NCI-H82 (cell line): ENCODE data around the gene TPK1.

Experiments
- DNase-seq: peaks from one replicate; lab custom pipeline; 2025; lab: John Stamatoyannopoulos, UW

Gene TPK1

DNA sequence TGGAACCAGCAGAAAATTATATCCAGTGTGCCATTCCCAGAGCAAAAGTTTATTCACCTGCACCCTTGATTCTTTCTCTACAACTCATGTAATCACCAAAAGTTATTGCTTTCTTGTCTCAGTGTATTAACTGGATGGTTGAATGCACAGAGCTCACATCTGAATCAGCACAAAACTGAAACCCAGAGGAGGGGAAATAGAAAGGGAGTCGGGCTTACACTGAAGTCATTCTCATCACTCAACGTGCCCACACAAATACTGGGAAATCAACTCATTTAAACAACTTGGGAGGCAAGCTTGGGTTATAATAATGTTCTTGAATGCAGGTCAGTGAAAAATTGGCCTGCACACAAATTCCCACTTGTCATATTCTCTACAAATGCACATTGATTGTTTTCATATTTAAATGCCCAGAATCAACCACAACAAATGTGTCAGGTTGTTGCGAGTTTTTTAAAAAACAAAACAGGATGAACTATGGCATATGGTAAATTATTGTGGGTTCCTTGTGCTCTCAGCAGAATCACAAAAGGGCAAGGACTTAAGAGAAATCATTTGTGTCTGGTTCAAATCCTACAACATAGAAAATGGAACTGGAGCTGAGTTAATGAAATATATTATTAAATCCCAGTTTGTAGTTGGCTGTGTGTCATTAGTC, 306.5 kb downstream of the TPK1 start:
- DNase-seq = no peak

DNA sequence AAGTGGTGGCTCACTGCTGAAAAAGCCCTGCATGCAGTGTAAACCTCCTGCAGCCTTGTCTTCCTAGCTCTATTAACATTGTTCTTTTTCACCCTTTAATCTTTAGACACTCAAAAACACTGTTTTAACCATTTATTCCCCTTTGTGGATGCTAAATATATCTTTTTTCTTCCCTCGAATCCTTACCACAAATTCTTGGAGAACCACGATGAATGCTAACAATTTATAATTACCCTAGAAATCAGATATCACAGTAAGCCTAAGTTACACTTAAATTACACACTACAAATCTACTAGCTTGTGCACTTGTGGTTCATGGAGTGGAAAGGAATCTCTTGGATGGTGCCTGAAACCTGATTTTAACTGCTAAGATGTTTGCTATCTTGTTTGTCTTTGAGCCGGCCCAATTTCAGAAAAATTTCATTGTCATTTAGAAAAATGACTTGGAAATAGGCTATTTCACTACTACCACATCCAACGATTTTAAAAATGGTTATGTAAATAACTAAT, 307.3 kb downstream of the TPK1 start:
- DNase-seq = no peak

DNA sequence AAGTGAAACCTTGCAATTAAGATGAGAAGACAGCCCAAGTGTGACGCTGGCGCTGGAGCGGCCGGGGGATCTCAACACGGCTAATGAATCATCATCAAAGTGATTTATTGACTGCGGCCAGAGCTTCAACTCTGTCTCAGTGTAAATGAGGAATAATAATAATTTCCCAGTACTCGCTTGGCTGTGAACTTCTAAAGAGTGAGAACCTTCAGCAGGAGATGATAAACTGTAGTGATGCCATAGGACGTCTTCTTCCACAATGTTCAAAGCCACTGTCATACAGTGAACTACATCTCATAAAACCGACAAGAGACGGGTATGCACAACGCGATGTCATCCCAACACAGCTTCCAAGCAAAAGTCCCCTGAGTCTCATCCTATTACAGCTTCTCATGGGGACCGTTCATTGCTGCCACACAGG, 308.8 kb downstream of the TPK1 start:
- no peak for DNase-seq

DNA sequence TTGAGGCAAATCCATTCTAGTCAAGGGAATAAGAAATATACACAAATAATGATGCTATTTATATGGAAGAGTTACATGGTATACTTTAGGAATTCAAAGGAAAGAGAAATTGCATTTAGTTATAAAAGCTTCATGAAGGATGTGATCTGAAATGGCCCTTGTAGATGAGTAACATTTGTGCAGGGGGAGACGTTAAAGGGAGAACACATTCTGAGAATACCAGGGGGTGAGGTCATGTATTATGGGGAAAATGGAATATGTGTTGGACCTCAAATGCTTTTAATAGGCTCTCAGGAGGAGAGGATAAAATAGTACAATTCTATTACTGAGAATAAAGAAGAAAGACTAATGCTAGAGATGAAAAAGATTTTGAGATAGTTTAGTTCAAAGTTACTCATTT, 309.9 kb downstream of the TPK1 start:
- no peak for DNase-seq

DNA sequence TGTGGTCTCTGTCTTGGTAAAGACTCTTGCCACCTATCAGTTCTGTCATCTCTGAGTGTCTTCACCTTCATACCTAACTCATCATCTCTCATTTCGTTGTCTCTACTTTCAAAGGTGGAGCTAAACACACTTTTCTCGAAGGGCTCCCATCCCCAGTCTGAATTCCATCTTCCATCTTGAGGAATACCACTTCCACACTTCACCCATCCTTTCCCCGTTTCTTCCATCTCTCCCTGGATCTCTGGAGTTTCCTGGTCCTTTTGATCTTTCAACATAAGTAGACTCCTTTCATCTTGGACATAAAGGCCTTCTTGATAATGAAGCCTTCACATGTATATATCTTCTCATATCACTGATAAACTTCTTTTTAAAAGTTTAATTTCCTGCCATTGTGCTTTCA, 311.6 kb downstream of the TPK1 start:
- no peak for DNase-seq

DNA sequence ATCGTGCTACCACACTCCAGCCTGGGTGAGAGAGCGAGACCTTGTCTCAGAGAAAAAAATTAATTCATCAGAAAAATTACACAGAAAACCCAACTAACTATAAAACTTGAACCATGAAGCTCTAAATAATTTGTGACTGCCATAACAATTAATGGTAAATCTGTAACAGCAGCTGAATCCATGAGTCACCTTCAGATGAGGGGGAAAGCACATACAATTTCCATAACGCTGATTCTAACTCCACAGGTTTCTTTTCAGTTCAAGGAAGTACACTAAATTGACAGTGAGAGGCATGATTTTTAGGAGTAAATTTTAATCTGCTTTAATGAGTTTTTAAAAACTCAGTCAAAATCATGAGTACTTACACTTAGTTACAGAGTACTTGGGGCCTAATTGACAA, 312.2 kb downstream of the TPK1 start:
- no peak for DNase-seq

DNA sequence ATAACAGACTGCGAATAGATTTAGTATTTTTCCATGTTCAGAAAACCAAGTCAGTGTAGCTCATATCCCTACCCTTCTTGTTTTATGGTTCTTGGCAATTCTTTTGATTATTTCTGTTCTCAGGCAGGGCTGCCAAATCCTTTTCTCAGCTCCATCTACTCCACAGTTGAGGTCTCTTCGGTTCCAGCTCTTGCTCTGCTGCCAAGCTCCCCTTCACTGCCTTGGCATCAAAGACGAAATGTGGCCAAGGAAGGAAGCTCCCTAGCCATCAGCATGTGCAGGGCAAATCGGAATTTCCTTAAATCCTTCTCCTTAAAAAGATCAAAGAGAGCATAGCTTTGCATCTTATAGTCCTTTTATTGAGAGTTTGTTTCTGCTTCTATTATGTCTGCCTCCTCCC, 315.9 kb downstream of the TPK1 start:
- no peak for DNase-seq

DNA sequence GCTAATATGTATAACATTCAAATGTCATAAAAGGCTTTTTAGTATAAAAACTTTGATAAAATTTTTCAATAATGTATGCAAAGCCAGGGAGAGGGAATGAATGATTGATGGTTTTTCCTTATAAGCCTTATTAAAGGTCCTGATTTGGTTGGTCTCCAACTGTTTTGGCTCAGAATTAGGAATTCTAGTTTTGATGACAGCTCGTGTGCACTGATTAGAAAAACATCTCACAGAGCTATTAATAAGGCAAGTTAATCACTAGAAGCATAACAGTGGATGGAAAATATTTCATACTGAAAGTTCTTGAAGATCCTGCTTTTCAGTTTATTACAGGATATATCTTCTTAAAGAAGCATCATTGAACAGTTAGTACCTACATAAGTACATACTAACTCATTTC, 317.5 kb downstream of the TPK1 start:
- DNase-seq = peak; percentile 59

DNA sequence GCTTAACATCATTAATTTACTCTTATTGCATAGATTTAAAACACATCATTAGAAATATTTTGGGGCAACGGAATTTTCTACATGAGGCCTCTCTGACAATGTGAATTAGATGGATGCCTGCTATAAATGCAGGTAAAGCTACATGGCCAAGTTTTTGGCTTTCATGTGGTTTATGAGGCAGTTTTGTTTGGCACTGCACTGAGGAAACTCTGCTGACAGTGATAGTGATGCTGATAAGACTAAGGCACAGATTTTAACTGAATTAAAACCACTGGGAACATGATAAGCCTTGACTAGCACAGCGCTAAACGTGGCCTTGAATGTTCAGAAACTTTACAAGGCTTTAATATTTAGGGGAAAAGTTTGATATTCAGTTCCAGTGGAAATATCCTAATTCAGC, 318.1 kb downstream of the TPK1 start:
- DNase-seq = peak; percentile 75

DNA sequence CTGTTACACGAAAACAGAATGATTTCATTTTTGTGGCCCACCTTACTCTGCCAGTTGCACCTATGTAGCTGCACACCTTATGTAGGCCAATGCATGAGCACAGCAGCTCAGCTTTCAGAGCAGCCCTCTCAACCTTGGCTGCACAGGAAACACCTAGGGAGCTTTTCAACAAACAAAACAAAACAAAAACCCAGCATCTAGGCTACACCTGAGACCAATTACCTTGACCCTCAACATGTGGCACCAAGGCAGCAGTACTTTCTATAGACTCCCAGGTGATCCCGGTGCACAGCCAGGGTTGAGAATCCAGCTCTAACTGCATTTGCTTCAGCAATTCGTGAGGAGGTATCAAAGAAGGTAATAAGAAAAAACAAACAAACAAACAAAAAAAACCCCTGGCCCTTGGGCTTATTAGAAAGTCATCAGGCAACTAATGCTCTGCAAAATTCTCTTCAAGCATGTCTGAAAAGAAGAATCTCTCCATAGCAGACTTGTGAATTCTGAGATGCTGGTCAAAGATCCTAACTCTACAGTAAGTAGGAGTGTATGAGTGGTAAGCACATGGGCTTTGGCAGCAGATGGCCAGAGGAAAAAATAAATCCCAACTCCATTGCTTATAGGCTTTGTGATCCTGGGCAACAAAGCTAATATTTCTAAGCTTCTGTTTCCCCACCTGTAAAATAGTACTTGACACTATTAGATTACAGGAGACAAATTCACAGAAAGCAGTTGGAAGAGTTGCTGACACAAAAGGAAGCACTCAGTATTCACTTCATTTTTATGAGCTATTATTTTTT, 318.9 kb downstream of the TPK1 start:
- peak; percentile 94 for DNase-seq

DNA sequence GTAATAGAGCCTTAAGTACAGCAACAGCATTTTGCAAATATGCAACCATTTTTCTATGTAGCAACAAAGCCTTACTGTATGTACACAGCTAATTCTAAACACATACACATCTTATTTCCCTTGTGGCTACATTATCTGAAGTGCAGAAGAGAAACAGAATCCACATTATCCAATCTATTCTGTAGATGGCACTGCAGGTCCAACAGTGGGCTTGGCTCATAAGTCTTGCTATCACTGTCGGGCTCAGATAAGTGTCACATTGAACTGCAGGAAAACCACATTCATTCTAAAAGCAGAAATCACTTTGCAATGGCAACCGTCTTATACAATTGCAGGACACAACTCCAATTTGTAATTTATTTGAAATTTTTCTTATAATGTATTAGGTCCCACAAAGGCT, 322.5 kb downstream of the TPK1 start:
- DNase-seq = peak; percentile 86

DNA sequence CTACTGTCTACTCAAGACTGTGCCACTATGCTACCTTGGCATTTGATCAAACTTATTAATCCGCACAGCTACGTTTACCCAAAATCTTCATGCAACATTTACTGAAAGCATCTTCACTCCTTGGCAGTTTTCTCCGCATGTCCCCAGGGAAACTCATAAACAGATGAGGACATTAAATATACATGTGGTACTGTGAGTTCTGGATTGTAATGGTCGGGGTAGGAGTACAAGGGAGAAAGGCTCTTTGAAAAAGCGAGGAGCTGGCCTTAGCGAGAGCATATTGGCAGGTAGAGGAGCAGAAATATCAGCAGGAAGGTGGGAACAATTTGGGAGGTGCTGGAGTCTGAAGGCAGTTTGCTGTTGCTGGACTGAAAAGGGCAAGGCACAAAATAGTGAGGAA, 325.2 kb downstream of the TPK1 start:
- no peak for DNase-seq

DNA sequence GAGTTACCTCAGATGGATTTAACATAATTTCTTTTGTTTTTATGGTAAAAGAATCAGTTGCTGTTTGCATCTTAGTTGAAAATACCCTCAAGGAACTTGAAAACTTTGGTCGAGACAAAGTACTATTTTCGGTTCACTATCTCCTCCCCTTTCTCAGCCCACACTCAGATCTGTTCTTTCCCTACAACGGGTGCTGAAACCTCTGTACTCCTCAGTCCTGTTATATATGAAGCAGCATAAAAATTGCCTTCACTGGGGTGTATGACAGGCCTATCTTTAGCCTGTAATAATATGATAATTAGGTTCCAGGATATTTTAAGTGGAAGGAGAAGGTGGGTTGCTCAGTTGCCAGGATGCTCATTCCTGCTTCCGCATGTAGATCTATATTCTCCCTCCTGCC, 327.2 kb downstream of the TPK1 start:
- no peak for DNase-seq

DNA sequence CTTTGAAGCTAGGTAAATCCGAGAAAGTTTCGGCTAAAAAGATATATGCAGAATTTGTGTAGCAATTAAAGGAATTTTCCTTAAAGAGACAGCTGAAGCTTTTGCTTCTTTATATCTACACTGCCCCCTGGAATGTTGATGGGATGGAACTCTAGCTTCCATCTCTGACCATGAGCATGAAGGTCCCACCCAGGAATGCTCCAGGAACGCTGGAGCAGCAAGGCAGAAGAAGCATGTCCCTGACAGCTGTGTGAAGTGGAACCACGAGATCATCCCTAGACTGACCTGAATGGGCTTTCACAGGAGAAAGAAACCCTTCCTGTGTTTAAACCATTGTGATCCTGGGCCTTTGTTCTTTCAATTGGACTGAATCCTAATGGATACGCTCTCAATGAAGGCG, 332.6 kb downstream of the TPK1 start:
- no peak for DNase-seq

DNA sequence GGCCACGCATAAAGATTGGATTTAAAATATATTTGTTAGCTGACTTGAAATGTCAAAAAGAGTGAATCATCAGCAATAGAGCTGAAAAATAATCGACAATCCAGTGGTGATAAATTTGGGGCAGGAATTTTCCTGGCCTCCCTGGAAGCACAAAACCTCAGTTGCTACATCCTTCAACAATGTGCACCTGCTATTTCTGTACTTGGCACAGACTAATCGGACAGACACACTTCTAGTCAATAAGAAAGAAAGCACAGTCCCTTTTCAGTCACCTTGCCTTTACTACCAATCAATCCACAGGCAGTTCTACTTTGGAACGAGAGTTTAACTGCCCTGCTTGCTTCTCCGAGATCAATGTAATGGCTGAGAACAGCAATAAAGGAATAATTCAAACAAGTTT, 335.6 kb downstream of the TPK1 start:
- no peak for DNase-seq

DNA sequence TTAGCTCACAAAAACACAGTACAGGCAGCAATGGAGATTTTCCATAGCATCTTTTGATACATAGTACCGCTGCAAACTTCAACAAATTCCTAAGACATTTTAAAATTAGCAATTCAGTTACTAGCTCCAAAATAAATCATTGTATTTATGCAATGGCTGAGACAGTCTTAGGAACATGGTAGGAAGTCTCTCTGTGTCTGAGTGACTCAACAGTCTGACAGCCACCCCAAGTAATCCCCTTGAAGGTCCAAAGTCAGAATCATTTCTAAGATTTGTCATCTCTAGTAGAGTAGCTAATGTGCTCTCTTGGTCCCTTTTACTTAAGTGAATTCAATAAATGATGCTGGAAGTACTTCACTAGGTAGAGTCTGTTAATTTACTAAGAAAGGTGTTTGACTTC, 338.6 kb downstream of the TPK1 start:
- DNase-seq = no peak

DNA sequence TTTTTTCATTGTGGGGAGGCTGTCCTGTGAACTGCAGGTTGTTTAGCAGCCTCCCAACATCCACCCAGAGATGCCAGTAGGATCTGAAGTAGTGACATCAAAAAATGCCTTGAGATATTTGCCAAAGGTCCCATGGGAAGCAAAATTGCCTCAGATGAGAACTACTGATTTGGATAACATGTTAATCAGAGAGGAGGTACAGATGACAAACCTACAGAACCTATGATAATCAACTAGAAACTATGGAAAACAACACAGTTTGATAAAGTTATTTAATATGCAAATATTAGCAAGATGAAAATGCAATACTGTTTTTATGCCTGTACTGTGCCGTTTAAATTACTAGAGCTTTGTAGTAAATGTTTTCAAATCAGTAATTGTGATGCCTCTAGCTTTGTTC, 341.5 kb downstream of the TPK1 start:
- DNase-seq = no peak

DNA sequence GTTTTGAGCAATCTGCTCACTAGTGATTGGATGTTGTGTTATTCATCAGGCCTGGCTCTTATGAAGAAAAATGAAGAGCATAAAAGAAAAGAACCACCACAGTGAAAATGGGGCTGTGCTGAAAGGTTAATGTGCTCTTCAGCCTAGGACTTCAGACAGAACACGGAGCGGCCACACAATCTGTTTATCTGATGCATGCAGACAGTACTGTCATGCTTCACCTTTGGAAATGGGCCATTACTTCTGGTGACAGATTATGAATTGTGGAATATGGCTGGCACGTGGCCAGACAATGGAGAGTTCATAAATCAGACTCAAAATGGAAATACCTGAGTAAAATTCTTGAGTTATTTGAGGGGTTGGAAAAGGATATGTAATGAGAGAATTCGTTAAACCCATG, 346.3 kb downstream of the TPK1 start:
- no peak for DNase-seq

DNA sequence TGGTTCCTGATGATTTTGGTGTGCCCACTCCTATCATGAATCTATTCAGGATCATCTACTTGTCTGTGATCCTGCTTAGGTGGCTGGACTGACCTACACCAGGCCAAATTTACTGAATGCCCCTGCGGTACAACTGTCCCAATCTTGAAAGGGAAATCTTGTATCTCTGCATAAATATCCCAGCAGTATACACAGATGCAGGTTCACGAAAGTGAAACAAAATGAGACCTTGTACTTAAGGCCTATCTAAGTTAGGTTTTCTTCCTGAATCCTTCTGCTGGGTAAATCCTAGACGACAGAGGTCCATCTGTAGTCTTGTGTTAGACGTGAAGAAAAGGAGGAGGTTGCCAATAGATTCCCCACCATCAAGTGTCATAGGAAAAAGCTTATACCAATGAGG, 346.9 kb downstream of the TPK1 start:
- no peak for DNase-seq

DNA sequence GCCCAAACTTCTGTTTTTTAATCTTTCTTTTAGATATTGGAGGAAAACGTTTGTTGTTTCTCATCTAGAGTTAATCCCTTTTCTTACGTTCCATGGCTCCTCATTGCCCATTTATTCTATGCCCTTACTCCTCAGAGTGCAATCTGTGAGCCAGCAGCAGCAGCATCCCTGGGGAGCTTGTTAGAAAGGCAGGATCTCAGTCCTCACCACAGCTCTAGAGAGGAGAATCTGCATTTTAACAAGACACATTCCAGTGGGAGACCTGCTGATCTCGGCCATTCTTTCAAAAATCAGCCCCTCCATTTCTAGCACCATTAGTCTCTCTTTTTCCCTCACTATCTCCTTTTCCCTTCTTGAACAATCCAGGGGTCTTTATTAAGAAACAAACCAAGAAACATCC, 348.0 kb downstream of the TPK1 start:
- no peak for DNase-seq

DNA sequence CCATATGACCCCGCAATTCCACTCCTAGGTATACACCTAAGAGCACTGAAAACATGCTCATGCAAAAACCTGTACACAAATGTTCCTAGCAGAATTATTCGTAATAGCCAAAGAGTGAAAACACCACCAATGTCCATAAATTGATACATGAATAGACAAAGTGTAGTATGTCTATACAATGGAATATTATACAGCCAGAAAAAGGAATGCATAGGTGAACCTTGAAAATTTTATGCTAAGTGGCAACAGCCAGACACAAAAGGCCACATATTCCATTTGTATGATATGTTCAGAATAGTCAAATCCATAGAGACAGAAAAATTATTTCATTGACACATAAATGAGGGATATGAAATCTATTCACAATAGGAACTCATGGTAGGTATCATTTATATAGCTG, 351.4 kb downstream of the TPK1 start:
- DNase-seq = no peak

DNA sequence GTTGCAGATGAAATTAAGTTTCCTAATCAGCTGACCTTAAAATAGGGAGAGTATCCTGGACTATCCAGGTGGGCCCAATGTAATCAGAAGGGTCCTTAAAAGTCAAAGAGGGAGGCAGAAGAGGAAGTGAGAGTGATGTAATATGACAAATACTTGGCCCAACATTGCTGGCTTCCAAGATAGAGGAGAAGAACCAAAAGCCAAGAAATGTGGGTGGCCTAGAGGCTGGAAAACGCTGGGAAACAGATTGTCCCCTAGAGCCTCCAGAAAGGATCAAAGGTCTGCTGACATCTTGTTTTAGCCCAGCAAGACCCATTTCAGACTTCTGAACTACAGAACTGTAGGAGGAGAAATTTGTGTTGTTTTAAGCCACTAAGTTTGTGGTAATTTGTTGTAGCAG, 352.7 kb downstream of the TPK1 start:
- no peak for DNase-seq

DNA sequence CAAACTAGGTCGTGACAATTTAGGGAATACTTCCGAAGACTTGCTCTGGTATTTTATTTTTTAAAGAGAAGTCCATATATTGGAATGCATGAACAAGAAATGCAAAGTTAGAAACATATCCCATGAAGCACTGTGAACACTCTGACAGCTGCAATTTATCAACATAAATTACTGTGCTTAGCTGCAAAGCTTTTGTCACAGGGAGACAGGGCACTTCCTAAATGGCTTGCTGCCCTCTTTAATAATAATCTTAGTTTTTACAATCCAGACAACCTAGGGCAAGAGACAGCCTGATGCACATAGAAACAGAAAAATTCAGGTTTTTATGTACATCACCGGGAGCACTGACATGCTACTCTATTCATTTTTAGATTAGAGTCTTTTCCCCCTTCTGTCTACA, 354.0 kb downstream of the TPK1 start:
- DNase-seq = peak; percentile 55

DNA sequence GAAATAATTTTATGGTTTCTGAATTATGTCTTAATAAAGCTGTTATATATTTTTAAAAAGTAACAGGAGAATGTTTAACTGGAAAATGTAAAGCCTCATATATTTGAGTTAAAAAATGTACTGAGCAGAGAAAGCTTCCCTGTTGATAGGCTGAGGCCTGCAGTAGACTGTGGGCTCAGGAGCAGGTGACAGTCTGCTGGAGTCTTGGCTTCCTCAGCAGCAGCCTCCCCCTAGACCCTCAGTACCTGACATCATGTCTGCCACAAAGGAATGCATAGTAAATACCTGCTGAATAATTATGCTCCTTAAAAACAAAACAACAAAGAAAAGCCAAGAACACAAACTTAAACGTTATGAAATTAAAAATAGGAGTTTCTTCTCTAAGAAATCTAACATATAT, 358.5 kb downstream of the TPK1 start:
- no peak for DNase-seq
